H1 (cell line): ENCODE results near the gene MACROD2. TPM values are rescaled to one million over a fixed set of nuclear protein-coding genes. Genes with fewer than 3 reads are reported as not detected.

Experiments used
- CTCF ChIA-PET: fragments of 300-600 bp; sonication (Branson Sonifier 250); formaldehyde crosslinking; loops from one replicate; lab custom pipeline; 2021; ENCODE audit not compliant: partially characterized antibody; lab: Charles Lee
- POLR2A ChIA-PET: fragments of 300-600 bp; sonication (Branson Sonifier 250); formaldehyde crosslinking; loops from one replicate; lab custom pipeline; 2021; ENCODE audit warnings: inconsistent platforms; ENCODE audit not compliant: partially characterized antibody; lab: Charles Lee
- DNase-seq, 2 experiments: peaks; one replicate each; pipeline versions ENCODE4 v3.0.0 to v3.0.0-alpha.2; 2010 to 2022; ENCODE audit warnings: low spot score in 2 of 2, low read depth in 1 of 2, mixed read lengths in 1 of 2
- FAIRE-seq: peaks from 2 replicates; lab custom pipeline; 2011; peaks lifted over from hg19 to GRCh38; lab: Jason Lieb, UNC
- H2AFZ ChIP-seq: 2 replicates; pipeline ENCODE4 v1.8.1; 2012; ENCODE audit warnings: low read length, inconsistent platforms
- H2AK5ac ChIP-seq: 2 replicates; pipeline ENCODE4 v1.6.1; 2013; ENCODE audit warnings: low read depth, low read length
- H2BK120ac ChIP-seq: replicated peaks from 2 replicates; pipeline ENCODE3; 2013; ENCODE audit warnings: low read depth, low read length, inconsistent platforms
- H2BK12ac ChIP-seq: 2 replicates; pipeline ENCODE4 v1.6.1; 2013; ENCODE audit warnings: low read depth, low read length
- H2BK15ac ChIP-seq: 2 replicates; pipeline ENCODE4 v1.6.1; 2013; ENCODE audit warnings: low read length
- H2BK20ac ChIP-seq: 2 replicates; pipeline ENCODE4 v1.6.1; 2013; ENCODE audit warnings: low read length
- H2BK5ac ChIP-seq: 2 replicates; pipeline ENCODE4 v1.6.1; 2013; ENCODE audit warnings: low read depth, low read length
- H3K14ac ChIP-seq: 2 replicates; pipeline ENCODE4 v1.6.1; 2013; ENCODE audit warnings: inconsistent platforms; ENCODE audit not compliant: insufficient read length
- H3K18ac ChIP-seq: 2 replicates; pipeline ENCODE4 v1.6.1; 2013; ENCODE audit warnings: low read length; ENCODE audit errors: extremely low read depth
- H3K23ac ChIP-seq: 2 replicates; pipeline ENCODE4 v1.6.1; 2013; ENCODE audit warnings: inconsistent platforms; ENCODE audit not compliant: insufficient read length
- H3K23me2 ChIP-seq: 2 replicates; pipeline ENCODE4 v1.6.1; 2013; ENCODE audit warnings: low read depth, low read length
- H3K27ac ChIP-seq: 2 replicates; pipeline ENCODE4 v1.6.1; 2011; ENCODE audit warnings: low read depth, low read length, inconsistent platforms
- H3K27me3 ChIP-seq, 4 experiments: replicated peaks in 1 of 4; 1 replicate in 1 of 4; 2 replicates in 3 of 4; pipeline versions ENCODE4 v1.6.1 to v1.8.1; 2011 to 2013; ENCODE audit warnings: low read length in 3 of 4, mild to moderate bottlenecking in 3 of 4, inconsistent platforms in 2 of 4, mixed read lengths in 2 of 4, moderate library complexity in 1 of 4; ENCODE audit not compliant: control insufficient read depth in 3 of 4, insufficient read depth in 3 of 4; ENCODE audit errors: extremely low read depth in 1 of 4
- H3K36me3 ChIP-seq, 4 experiments: 2 replicates each; pipeline versions ENCODE4 v1.6.1 to v1.8.1; 2011 to 2013; ENCODE audit warnings: mild to moderate bottlenecking in 4 of 4, low read length in 3 of 4, moderate library complexity in 2 of 4, control low read depth in 1 of 4, inconsistent platforms in 1 of 4; ENCODE audit not compliant: insufficient read depth in 4 of 4, control insufficient read depth in 2 of 4
- H3K4ac ChIP-seq: replicated peaks from 2 replicates; pipeline ENCODE3; 2013; ENCODE audit warnings: low read length, low read depth, mixed read lengths, inconsistent platforms; ENCODE audit not compliant: insufficient read length
- H3K4me1 ChIP-seq, 4 experiments: replicated peaks in 1 of 4; 1 replicate in 1 of 4; 2 replicates in 3 of 4; pipeline versions ENCODE4 v1.6.1 to v1.8.1; 2011 to 2013; ENCODE audit warnings: low read length in 3 of 4, inconsistent platforms in 2 of 4, mixed read lengths in 1 of 4; ENCODE audit not compliant: insufficient read depth in 4 of 4, control insufficient read depth in 3 of 4
- H3K4me2 ChIP-seq, 2 experiments: 2 replicates each; pipeline versions ENCODE4 v1.6.1 to v1.8.1; 2011 to 2013; ENCODE audit warnings: low read depth in 2 of 2, low read length in 2 of 2, control low read depth in 1 of 2, inconsistent platforms in 1 of 2, mild to moderate bottlenecking in 1 of 2; ENCODE audit not compliant: insufficient read depth in 1 of 2
- H3K4me3 ChIP-seq, 4 experiments: fragments of 200-600, 300-600 bp in 1 of 4; sonication (generic), shearing (Covaris generic), sonication (Bioruptor Twin) in 1 of 4; 2 replicates each; pipeline versions ENCODE4 v1.5.1 to v1.8.1; 2011 to 2016; ENCODE audit warnings: low read length in 4 of 4, low read depth in 3 of 4, control low read depth in 2 of 4, inconsistent platforms in 2 of 4, mild to moderate bottlenecking in 2 of 4, mixed read lengths in 1 of 4, moderate library complexity in 1 of 4; ENCODE audit not compliant: insufficient read depth in 2 of 4; ENCODE audit errors: extremely low read depth in 1 of 4
- H3K56ac ChIP-seq: replicated peaks from 2 replicates; pipeline ENCODE3; 2013; ENCODE audit warnings: low read depth, mild to moderate bottlenecking, mixed read lengths, low read length, inconsistent platforms; ENCODE audit not compliant: insufficient read length
- H3K79me1 ChIP-seq: 2 replicates; pipeline ENCODE4 v1.6.1; 2013; ENCODE audit warnings: low read depth, low read length, control low read depth
- H3K79me2 ChIP-seq, 2 experiments: 2 replicates each; pipeline versions ENCODE4 v1.6.1 to v1.8.1; 2012 to 2013; ENCODE audit warnings: low read length in 2 of 2, mild to moderate bottlenecking in 2 of 2, inconsistent platforms in 1 of 2; ENCODE audit not compliant: insufficient read depth in 2 of 2, control insufficient read depth in 1 of 2
- H3K9ac ChIP-seq, 4 experiments: replicated peaks in 1 of 4; 1 replicate in 1 of 4; 2 replicates in 3 of 4; pipeline versions ENCODE4 v1.6.1 to v1.8.1; 2011 to 2013; ENCODE audit warnings: low read depth in 3 of 4, low read length in 3 of 4, control low read depth in 2 of 4, mild to moderate bottlenecking in 2 of 4, moderate library complexity in 2 of 4, inconsistent platforms in 1 of 4; ENCODE audit errors: extremely low read depth in 1 of 4
- H3K9me3 ChIP-seq, 2 experiments: 2 replicates each; pipeline versions ENCODE4 v1.6.1 to v1.8.1; 2012 to 2013; ENCODE audit warnings: mild to moderate bottlenecking in 2 of 2, moderate library complexity in 2 of 2, control low read depth in 1 of 2, inconsistent platforms in 1 of 2, low read depth in 1 of 2, low read length in 1 of 2, mixed read lengths in 1 of 2; ENCODE audit not compliant: insufficient read depth in 2 of 2
- H4K20me1 ChIP-seq, 2 experiments: replicated peaks in 1 of 2; 2 replicates each; pipeline versions ENCODE3 to v1.8.1; 2011 to 2013; ENCODE audit warnings: inconsistent platforms in 2 of 2, low read length in 2 of 2, mild to moderate bottlenecking in 1 of 2; ENCODE audit not compliant: insufficient read depth in 2 of 2, control insufficient read depth in 1 of 2
- H4K5ac ChIP-seq: 2 replicates; pipeline ENCODE4 v1.6.1; 2013; ENCODE audit warnings: low read length, low read depth, mixed read lengths, inconsistent platforms; ENCODE audit not compliant: insufficient read length
- H4K8ac ChIP-seq: 2 replicates; pipeline ENCODE4 v1.8.0; 2013; ENCODE audit warnings: mild to moderate bottlenecking, moderate library complexity, low read length, inconsistent platforms; ENCODE audit not compliant: insufficient read depth; ENCODE audit errors: extremely low read depth
- H4K91ac ChIP-seq: replicated peaks from 2 replicates; pipeline ENCODE3; 2013; ENCODE audit warnings: low read length, mixed read lengths, inconsistent platforms; ENCODE audit not compliant: insufficient read length
- SUZ12 ChIP-seq: fragments of 200-600 bp; sonication (generic); IDR thresholded peaks from 2 replicates; pipeline ENCODE4 v1.6.1; 2012; ENCODE audit warnings: mild to moderate bottlenecking, inconsistent platforms, low read length, moderate library complexity, mixed read lengths
- WGBS, 2 experiments: shearing (Covaris generic) in 1 of 2; methylation state at CpG; one replicate each; pipeline versions ENCODE4 v1.1.6 to v1.1.7; 2013 to 2015; ENCODE audit warnings: low lambda C conversion rate in 2 of 2, mixed read lengths in 2 of 2, inconsistent platforms in 1 of 2, low coverage in 1 of 2, missing lambda C conversion rate in 1 of 2; ENCODE audit not compliant: insufficient replicate concordance in 2 of 2, insufficient coverage in 1 of 2, insufficient read length in 1 of 2; ENCODE audit errors: extremely low coverage in 1 of 2, missing lambda C conversion rate in 1 of 2; 5-methylcytosine and 5-hydroxymethylcytosine counted together
- polyA plus RNA-seq, 7 experiments: library from polyadenylated mRNA; depleted of rRNA in 3 of 7; stranded (reverse) in 5 of 7; unstranded in 2 of 7; fragments of >200 nt in 5 of 7; fragments of 200-250 nt in 2 of 7; gene quantifications; 1 replicate in 5 of 7; 2 replicates in 1 of 7; 4 replicates in 1 of 7; pipeline versions ENCODE4 v1.2.1 to v1.2.3, GENCODE V29; 2011 to 2013; ENCODE audit warnings: missing spikeins in 2 of 7, mixed read lengths in 2 of 7
- total RNA-seq: library from RNA; stranded (reverse); fragmentation: NEBNext Ultra II Directional; extraction: Animal tissue kit (Norgen Biotek cat#: 25700); gene quantifications from 2 replicates; pipeline ENCODE4 v1.2.1, GENCODE V29; 2021

Gene MACROD2
- total and polyA plus RNA-seq, 2 of the 8 experiments (the other 6 are each of a cell fraction or from before 2014, with no cell fraction given) = 0.70 to 3.9 TPM

DNA sequence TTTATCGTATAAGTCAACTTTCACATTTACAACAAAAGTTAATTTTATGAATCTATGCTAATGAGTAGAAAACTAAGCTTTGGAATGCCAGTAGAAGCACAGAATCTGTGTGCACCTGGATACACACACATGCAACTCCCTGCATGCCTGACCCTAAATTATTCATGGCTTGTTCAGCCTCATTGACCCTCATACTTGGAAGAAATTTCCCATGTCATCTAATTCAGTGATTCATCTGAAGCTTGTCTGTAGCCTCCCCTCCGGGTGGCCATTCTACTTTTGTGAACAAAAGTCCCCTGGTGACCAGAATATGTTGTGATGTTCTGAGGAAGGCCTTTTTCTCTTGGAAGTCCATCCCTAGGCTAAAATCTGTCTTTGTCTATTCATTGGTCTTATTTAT lies 1499.5 kb downstream of the MACROD2 start:
- WGBS, 2 experiments = 87% methylated on average over 2 of the region's 2 CpGs; no CpG with 5 or more reads in 1 of the 2 experiments
- Histone ChIP-seq H3K79me2 (no peaks in the 10 kb centered on the region), H3K27me3 (no peaks in the 10 kb centered on the region), H3K27ac (no peak overlapping the region), H4K91ac (no peak overlapping the region), H2BK20ac (no peak overlapping the region), H2AK5ac (no peak overlapping the region), H2BK120ac (no peak overlapping the region), H4K20me1 (no peaks in the 10 kb centered on the region), H3K4ac (no peak overlapping the region), H4K5ac (no peak overlapping the region), H3K18ac (no peak overlapping the region), H2BK5ac (no peak overlapping the region), H3K79me1 (no peaks in the 10 kb centered on the region), H3K36me3 (no peaks in the 10 kb centered on the region), H3K9ac (no peak overlapping the region), H3K4me1 (peaks cover 0 to 12% (median 4%) of the 10 kb centered on the region in 4 experiments; a peak in 2 of 7 replicates), H3K4me3 (no peak overlapping the region), H2AFZ (no peak overlapping the region), H3K9me3 (no peaks in the 10 kb centered on the region), H3K23me2 (no peaks in the 10 kb centered on the region), H2BK15ac (no peak overlapping the region), H3K14ac (no peak overlapping the region), H3K23ac (no peak overlapping the region), H2BK12ac (no peak overlapping the region), H3K4me2 (no peak overlapping the region), H3K56ac (no peak overlapping the region), H4K8ac (no peak overlapping the region)
- FAIRE-seq (no peak), DNase-seq (no peak)
- ChIA-PET CTCF (interaction anchor here (0.7 to 5.0 kb wide), 4 partner anchors 9 to 160 kb away, joined by 3 to 50 read pairs (median 7); no protein-coding TSS in a partner anchor), POLR2A (no interaction called here)
- no peak for TF ChIP-seq SUZ12
